Measurements from ENCODE around the gene NTRK2. TPM values are rescaled to one million over a fixed set of nuclear protein-coding genes. Genes with fewer than 3 reads are reported as not detected.

Gene NTRK2
- total and polyA plus RNA-seq, 2 donors: 2.7 to 5.0 TPM

DNA sequence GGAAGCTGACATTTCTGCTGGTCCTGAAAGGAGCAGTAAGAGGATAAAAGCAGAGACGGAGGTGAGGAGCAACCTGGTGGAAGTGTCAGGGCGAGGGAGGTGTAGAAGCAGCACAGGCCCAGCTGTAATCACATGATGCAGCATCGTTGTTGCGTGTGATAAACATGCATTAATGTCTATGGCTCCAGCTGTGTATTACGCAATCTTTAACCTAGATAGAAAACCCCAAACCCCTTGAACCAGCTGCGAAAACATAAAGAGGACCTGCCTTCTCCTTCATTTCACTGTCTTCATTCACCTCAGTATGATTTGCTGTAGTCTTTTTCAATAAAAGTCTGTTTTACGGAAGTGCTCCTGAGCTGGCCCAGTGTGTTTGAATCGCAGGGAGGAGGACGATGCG lies 162.9 kb downstream of the NTRK2 start:
- no peak overlapping the region for H3K4me3 ChIP-seq (ENCODE audit: low read length in 2 of 2)
- no peaks in the 10 kb centered on the region for H3K36me3 ChIP-seq (ENCODE audit: control insufficient read depth in 2 of 2, insufficient read depth in 2 of 2, low read length in 1 of 2)
- 94% methylated on average over 10 of the region's 10 CpGs for WGBS
- H3K9me3 ChIP-seq (ENCODE audit: control insufficient read depth in 2 of 2, insufficient read depth in 1 of 2, low read length in 1 of 2): no peaks in the 10 kb centered on the region
- H3K27me3 ChIP-seq (ENCODE audit: control insufficient read depth in 2 of 2, insufficient read depth in 1 of 2, low read length in 1 of 2): no peaks in the 10 kb centered on the region
- H3K27ac ChIP-seq (ENCODE audit: low read depth in 1 of 2, low read length in 1 of 2): no peak overlapping the region
- no peak for DNase-seq (ENCODE audit: low read depth in 6 of 9, low spot score in 9 of 9)
- H3K4me1 ChIP-seq (ENCODE audit: control insufficient read depth in 2 of 2, insufficient read depth in 2 of 2, low read length in 2 of 2): no peaks in the 10 kb centered on the region

DNA sequence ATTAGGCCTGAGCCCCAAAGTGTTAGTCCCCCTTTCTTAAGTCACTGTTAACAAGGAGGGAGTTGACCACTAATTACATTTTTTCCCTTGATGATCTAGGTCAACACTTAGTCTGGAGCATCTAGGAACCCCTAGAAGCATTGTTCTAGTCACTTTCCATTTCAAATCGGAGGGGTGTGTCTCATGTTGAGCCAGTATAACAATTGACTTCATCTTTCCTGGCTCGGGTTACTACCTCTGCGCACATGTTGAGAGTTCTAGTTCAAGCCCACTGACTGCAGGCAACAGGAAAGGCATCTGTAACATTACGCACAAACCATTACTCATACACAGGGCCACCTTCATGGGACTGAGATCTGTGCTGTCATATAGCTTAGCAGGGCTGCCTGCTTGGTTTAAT lies 164.9 kb downstream of the NTRK2 start:
- Histone ChIP-seq H3K36me3 (ENCODE audit: control insufficient read depth in 2 of 2, insufficient read depth in 2 of 2, low read length in 1 of 2) (no peaks in the 10 kb centered on the region), H3K4me3 (ENCODE audit: low read length in 2 of 2) (no peak overlapping the region), H3K4me1 (ENCODE audit: control insufficient read depth in 2 of 2, insufficient read depth in 2 of 2, low read length in 2 of 2) (no peaks in the 10 kb centered on the region), H3K9me3 (ENCODE audit: control insufficient read depth in 2 of 2, insufficient read depth in 1 of 2, low read length in 1 of 2) (no peaks in the 10 kb centered on the region), H3K27ac (ENCODE audit: low read depth in 1 of 2, low read length in 1 of 2) (no peak overlapping the region), H3K27me3 (ENCODE audit: control insufficient read depth in 2 of 2, insufficient read depth in 1 of 2, low read length in 1 of 2) (no peaks in the 10 kb centered on the region)
- no peak for DNase-seq (ENCODE audit: low read depth in 6 of 9, low spot score in 9 of 9)
- WGBS: 94% methylated on average over 4 of the region's 4 CpGs

DNA sequence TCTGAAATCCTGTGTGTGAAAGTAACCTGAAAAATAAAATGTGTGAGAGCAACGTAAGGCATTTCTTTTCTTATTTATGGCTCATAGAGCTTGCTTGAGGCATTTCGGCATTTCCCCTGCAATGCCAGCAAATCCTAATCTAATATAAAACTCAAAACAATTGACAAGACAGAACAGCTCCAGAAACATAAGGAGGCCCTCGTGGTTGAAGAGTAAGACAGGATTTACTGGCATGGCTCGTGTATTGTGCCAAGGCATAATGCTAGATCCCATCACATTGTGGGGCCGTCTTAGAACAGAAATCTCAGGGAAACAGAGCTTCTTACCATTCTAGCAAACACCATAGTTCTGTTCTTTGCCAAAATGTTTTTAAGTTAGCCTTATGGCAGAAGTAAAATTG lies 166.2 kb downstream of the NTRK2 start:
- Histone ChIP-seq H3K36me3 (ENCODE audit: control insufficient read depth in 2 of 2, insufficient read depth in 2 of 2, low read length in 1 of 2) (no peaks in the 10 kb centered on the region), H3K9me3 (ENCODE audit: control insufficient read depth in 2 of 2, insufficient read depth in 1 of 2, low read length in 1 of 2) (no peaks in the 10 kb centered on the region), H3K27ac (ENCODE audit: low read depth in 1 of 2, low read length in 1 of 2) (no peak overlapping the region), H3K4me1 (ENCODE audit: control insufficient read depth in 2 of 2, insufficient read depth in 2 of 2, low read length in 2 of 2) (no peaks in the 10 kb centered on the region), H3K4me3 (ENCODE audit: low read length in 2 of 2) (no peak overlapping the region), H3K27me3 (ENCODE audit: control insufficient read depth in 2 of 2, insufficient read depth in 1 of 2, low read length in 1 of 2) (no peaks in the 10 kb centered on the region)
- DNase-seq (ENCODE audit: low read depth in 6 of 9, low spot score in 9 of 9): no peak
- 74% methylated on average over 5 of the region's 5 CpGs for WGBS

DNA sequence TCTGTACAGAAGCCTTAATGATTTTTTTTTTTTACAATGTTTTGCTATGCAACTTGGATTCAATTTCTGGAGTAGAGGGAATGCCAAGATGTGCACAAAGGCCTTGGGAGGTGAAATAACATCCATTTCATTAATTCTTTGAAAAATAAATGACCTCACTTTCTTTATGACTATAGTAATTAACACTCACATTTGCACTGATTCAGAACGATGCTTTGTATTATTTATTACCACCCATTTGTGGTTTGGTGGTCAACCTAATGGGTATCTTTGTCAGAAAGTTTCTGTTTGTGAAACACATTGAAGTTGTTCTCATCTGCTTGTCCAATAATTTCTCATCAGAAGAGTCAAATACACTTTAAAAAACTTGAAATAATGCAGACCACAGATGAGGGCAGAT lies 169.3 kb downstream of the NTRK2 start:
- DNase-seq (ENCODE audit: low read depth in 6 of 9, low spot score in 9 of 9): no peak
- H3K27me3 ChIP-seq (ENCODE audit: control insufficient read depth in 2 of 2, insufficient read depth in 1 of 2, low read length in 1 of 2): no peaks in the 10 kb centered on the region
- no peaks in the 10 kb centered on the region for H3K9me3 ChIP-seq (ENCODE audit: control insufficient read depth in 2 of 2, insufficient read depth in 1 of 2, low read length in 1 of 2)
- 56% methylated on average over 1 of the region's 1 CpG for WGBS
- no peaks in the 10 kb centered on the region for H3K4me1 ChIP-seq (ENCODE audit: control insufficient read depth in 2 of 2, insufficient read depth in 2 of 2, low read length in 2 of 2)
- no peak overlapping the region for H3K27ac ChIP-seq (ENCODE audit: low read depth in 1 of 2, low read length in 1 of 2)
- no peak overlapping the region for H3K4me3 ChIP-seq (ENCODE audit: low read length in 2 of 2)
- no peaks in the 10 kb centered on the region for H3K36me3 ChIP-seq (ENCODE audit: control insufficient read depth in 2 of 2, insufficient read depth in 2 of 2, low read length in 1 of 2)

DNA sequence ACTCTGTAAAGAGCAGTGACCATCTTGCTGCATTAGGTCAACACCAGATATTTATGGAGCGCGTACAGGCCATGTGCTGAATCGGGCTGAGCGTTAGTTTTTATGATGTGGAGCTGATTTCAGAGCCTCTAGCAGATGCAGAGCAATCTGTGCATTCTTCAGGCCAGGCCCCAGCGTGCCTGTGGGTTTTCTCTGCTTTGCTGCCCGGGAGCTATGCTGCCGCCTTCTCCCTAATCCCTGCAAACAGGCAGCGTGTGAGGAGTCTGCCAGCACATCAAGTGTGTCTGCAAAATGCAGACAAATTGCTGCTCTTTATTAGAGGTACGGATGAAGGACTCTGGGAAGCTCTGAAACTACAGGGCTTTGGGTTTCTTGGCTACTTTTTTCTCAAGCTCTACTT lies 170.0 kb downstream of the NTRK2 start:
- Histone ChIP-seq H3K27ac (ENCODE audit: low read depth in 1 of 2, low read length in 1 of 2) (no peak overlapping the region), H3K9me3 (ENCODE audit: control insufficient read depth in 2 of 2, insufficient read depth in 1 of 2, low read length in 1 of 2) (no peaks in the 10 kb centered on the region), H3K36me3 (ENCODE audit: control insufficient read depth in 2 of 2, insufficient read depth in 2 of 2, low read length in 1 of 2) (no peaks in the 10 kb centered on the region), H3K4me3 (ENCODE audit: low read length in 2 of 2) (no peak overlapping the region), H3K4me1 (ENCODE audit: control insufficient read depth in 2 of 2, insufficient read depth in 2 of 2, low read length in 2 of 2) (no peaks in the 10 kb centered on the region), H3K27me3 (ENCODE audit: control insufficient read depth in 2 of 2, insufficient read depth in 1 of 2, low read length in 1 of 2) (no peaks in the 10 kb centered on the region)
- 82% methylated on average over 9 of the region's 9 CpGs for WGBS
- no peak for DNase-seq (ENCODE audit: low read depth in 6 of 9, low spot score in 9 of 9)

DNA sequence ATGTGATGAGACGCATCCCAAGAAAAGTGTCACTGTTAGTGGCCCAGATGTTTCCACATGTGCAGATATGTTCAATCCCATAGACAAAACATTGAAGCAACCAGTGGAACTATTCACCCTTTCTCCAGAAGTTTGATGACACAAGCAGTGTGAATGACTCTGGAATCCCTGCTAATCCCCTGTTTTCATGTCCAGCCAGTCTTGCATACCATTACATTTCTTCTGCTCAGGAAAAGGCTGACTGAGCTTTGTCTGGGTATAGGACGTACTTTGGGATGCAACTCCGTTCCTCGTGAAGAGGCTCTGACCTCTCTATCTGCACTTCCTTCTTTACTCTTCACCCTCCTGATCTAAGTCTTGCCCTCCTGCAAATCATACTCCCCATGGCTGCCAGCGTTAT lies 172.4 kb downstream of the NTRK2 start:
- Histone ChIP-seq H3K4me1 (ENCODE audit: control insufficient read depth in 2 of 2, insufficient read depth in 2 of 2, low read length in 2 of 2) (no peaks in the 10 kb centered on the region), H3K4me3 (ENCODE audit: low read length in 2 of 2) (no peak overlapping the region), H3K27me3 (ENCODE audit: control insufficient read depth in 2 of 2, insufficient read depth in 1 of 2, low read length in 1 of 2) (no peaks in the 10 kb centered on the region), H3K27ac (ENCODE audit: low read depth in 1 of 2, low read length in 1 of 2) (no peak overlapping the region), H3K36me3 (ENCODE audit: control insufficient read depth in 2 of 2, insufficient read depth in 2 of 2, low read length in 1 of 2) (no peaks in the 10 kb centered on the region), H3K9me3 (ENCODE audit: control insufficient read depth in 2 of 2, insufficient read depth in 1 of 2, low read length in 1 of 2) (no peaks in the 10 kb centered on the region)
- 96% methylated on average over 5 of the region's 5 CpGs for WGBS
- no peak for DNase-seq (ENCODE audit: low read depth in 6 of 9, low spot score in 9 of 9)

DNA sequence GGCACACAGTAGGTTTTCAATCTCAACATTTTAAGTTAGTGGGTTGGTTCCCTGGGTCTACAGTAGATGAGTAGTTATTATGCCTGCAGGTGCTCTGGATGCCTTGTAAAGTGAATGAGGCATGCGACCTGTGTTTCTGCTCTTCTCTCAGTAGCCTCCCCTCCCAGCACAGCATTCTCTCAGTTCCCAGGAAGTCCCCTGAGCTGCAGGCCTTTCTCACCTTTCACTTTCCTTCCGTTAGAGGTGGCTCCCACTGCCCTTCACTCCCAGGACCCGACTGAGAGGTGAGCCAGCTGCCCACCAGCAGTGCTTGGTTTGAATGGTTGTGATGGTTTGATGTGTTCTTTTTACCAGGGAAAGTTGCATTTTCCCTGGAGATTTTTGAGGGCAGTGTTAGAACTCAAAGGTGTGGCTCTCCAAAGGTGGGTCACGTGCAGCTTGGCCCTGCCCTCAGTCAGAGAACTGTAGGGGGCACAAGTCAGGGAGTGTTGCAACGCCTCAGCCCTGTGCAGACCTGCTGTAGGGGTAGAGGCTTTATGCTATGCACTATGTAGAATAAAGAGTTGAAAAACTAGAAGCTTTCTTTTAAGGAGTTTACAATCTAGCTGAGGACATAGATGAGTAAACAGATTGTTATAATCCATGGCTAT lies 173.8 kb downstream of the NTRK2 start:
- H3K27me3 ChIP-seq (ENCODE audit: control insufficient read depth in 2 of 2, insufficient read depth in 1 of 2, low read length in 1 of 2): no peaks in the 10 kb centered on the region
- no peak overlapping the region for H3K4me3 ChIP-seq (ENCODE audit: low read length in 2 of 2)
- WGBS: 85% methylated on average over 5 of the region's 5 CpGs
- no peaks in the 10 kb centered on the region for H3K4me1 ChIP-seq (ENCODE audit: control insufficient read depth in 2 of 2, insufficient read depth in 2 of 2, low read length in 2 of 2)
- H3K9me3 ChIP-seq (ENCODE audit: control insufficient read depth in 2 of 2, insufficient read depth in 1 of 2, low read length in 1 of 2): no peaks in the 10 kb centered on the region
- H3K36me3 ChIP-seq (ENCODE audit: control insufficient read depth in 2 of 2, insufficient read depth in 2 of 2, low read length in 1 of 2): no peaks in the 10 kb centered on the region
- no peak overlapping the region for H3K27ac ChIP-seq (ENCODE audit: low read depth in 1 of 2, low read length in 1 of 2)
- DNase-seq (ENCODE audit: low read depth in 6 of 9, low spot score in 9 of 9): no peak

DNA sequence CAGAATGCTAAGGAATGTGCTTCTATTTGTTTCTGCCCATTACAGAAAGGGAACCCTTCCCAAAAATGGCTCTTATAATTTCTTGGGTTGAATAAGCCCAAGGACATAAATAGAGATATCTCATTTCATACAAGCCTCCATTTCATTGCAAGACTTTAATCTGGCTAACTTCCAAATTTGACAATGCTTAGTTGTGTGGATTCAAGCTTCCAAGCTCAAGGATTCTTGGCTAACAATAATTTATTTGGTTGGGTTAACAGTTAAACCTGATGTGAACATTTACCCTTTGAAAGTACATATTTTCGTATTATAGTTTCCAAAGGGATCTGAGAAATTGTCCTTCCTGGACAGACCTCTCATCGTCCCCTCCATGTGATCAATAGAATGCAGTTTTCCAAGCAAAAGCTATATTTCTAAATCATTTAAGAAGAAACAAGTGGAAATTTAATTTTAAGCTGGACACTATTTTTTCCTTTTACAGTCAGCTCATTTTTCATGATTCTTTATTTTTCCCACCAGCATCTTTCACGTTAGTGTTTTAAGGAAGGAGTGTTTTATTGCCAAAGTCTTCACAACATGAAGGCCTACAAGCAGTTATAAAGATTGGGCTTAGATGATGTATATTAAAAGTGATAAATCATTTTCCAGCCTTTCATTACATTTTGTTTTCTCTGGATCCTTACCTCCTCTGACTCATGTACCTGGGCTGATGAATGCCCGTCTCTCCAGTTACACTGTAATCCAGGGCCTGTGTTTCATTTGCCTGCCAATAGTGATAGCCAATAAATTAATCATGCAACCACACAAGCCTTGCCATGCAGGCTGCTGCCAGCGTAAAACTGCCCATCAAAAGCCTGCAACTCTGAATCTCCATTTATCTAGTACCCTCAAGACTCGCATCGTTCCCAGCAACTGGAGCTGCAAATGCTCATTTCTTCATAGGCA lies 176.7 kb downstream of the NTRK2 start:
- WGBS: 93% methylated on average over 7 of the region's 7 CpGs

DNA sequence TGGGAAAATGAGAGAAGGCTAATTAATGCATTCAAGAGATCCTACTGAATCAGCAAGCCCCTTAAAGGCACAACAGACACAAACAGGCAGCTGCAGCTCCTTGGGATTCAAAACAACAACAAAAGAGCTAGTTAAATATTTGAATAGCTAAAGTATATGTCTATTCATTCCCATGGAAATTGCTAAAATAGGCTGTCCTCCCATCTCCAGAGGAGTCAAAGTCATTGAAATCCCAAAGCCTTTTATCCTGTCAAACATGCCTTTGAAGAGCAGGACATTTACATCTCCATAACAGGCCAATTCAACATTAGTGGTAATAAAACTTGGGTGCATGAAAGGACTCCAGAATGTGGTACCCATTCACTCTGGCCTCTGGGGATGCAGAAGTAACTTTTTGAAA lies 177.4 kb downstream of the NTRK2 start:
- H3K4me3 ChIP-seq (ENCODE audit: low read length in 2 of 2): no peak overlapping the region
- H3K27ac ChIP-seq (ENCODE audit: low read depth in 1 of 2, low read length in 1 of 2): no peak overlapping the region
- DNase-seq (ENCODE audit: low read depth in 6 of 9, low spot score in 9 of 9): no peak
- H3K36me3 ChIP-seq (ENCODE audit: control insufficient read depth in 2 of 2, insufficient read depth in 2 of 2, low read length in 1 of 2): no peaks in the 10 kb centered on the region
- no peaks in the 10 kb centered on the region for H3K27me3 ChIP-seq (ENCODE audit: control insufficient read depth in 2 of 2, insufficient read depth in 1 of 2, low read length in 1 of 2)
- H3K4me1 ChIP-seq (ENCODE audit: control insufficient read depth in 2 of 2, insufficient read depth in 2 of 2, low read length in 2 of 2): no peaks in the 10 kb centered on the region
- no peaks in the 10 kb centered on the region for H3K9me3 ChIP-seq (ENCODE audit: control insufficient read depth in 2 of 2, insufficient read depth in 1 of 2, low read length in 1 of 2)

More for the DNA sequence above, 176.7 kb downstream of the NTRK2 start:
- H3K4me3 ChIP-seq (ENCODE audit: low read length in 2 of 2): no peak overlapping the region
- H3K9me3 ChIP-seq (ENCODE audit: control insufficient read depth in 2 of 2, insufficient read depth in 1 of 2, low read length in 1 of 2): no peaks in the 10 kb centered on the region
- DNase-seq (ENCODE audit: low read depth in 6 of 9, low spot score in 9 of 9): no peak
- no peaks in the 10 kb centered on the region for H3K36me3 ChIP-seq (ENCODE audit: control insufficient read depth in 2 of 2, insufficient read depth in 2 of 2, low read length in 1 of 2)
- H3K27ac ChIP-seq (ENCODE audit: low read depth in 1 of 2, low read length in 1 of 2): no peak overlapping the region
- no peaks in the 10 kb centered on the region for H3K27me3 ChIP-seq (ENCODE audit: control insufficient read depth in 2 of 2, insufficient read depth in 1 of 2, low read length in 1 of 2)
- H3K4me1 ChIP-seq (ENCODE audit: control insufficient read depth in 2 of 2, insufficient read depth in 2 of 2, low read length in 2 of 2): no peaks in the 10 kb centered on the region
